Muscle layer of duodenum (tissue), 2 donors: Measurements from ENCODE around the gene SDC3.

Source experiments
- H3K27ac ChIP-seq: one replicate; pipeline ENCODE4 v1.7.0; 2013; ENCODE audit warnings: mild to moderate bottlenecking, low read length
- H3K27me3 ChIP-seq: one replicate; pipeline ENCODE4 v1.7.0; 2013; ENCODE audit warnings: low read depth, mild to moderate bottlenecking, control low read depth, low read length
- H3K36me3 ChIP-seq, 2 donors: one replicate each; pipeline ENCODE4 v1.7.0; 2013; ENCODE audit warnings: low read length in 2 of 2, control low read depth in 1 of 2, mild to moderate bottlenecking in 1 of 2; ENCODE audit not compliant: insufficient read depth in 2 of 2, control insufficient read depth in 1 of 2
- H3K4me1 ChIP-seq, 2 donors: one replicate each; pipeline ENCODE4 v1.7.0; 2013; ENCODE audit warnings: low read length in 2 of 2, mild to moderate bottlenecking in 2 of 2, control low read depth in 1 of 2, moderate library complexity in 1 of 2; ENCODE audit not compliant: insufficient read depth in 2 of 2, control insufficient read depth in 1 of 2
- H3K4me3 ChIP-seq, 2 donors: one replicate each; pipeline ENCODE4 v1.7.0; 2013; ENCODE audit warnings: low read length in 2 of 2, low read depth in 1 of 2, mild to moderate bottlenecking in 1 of 2
- H3K9me3 ChIP-seq, 2 donors: one replicate each; pipeline ENCODE4 v1.7.0; 2013; ENCODE audit warnings: low read length in 2 of 2, control low read depth in 1 of 2, mild to moderate bottlenecking in 1 of 2; ENCODE audit not compliant: control insufficient read depth in 1 of 2
- donor health status: healthy.

The SDC3 gene

GRCh38 chr1:30927448-30927847 is 18.9 kb upstream of the SDC3 start:
- H3K4me1 ChIP-seq: peaks cover 0 to 6% of the 10 kb centered on the region in 2 donors
- H3K36me3 ChIP-seq: no peaks in the 10 kb centered on the region
- H3K4me3 ChIP-seq: no peak overlapping the region
- no peaks in the 10 kb centered on the region for H3K27me3 ChIP-seq
- H3K9me3 ChIP-seq: no peaks in the 10 kb centered on the region
- H3K27ac ChIP-seq: no peak overlapping the region

GRCh38 chr1:30923597-30923996 is 15.0 kb upstream of the SDC3 start:
- H3K27me3 ChIP-seq: no peaks in the 10 kb centered on the region
- H3K4me3 ChIP-seq: no peak overlapping the region
- no peaks in the 10 kb centered on the region for H3K9me3 ChIP-seq
- H3K36me3 ChIP-seq: no peaks in the 10 kb centered on the region
- H3K4me1 ChIP-seq: no peaks in the 10 kb centered on the region
- H3K27ac ChIP-seq: no peak overlapping the region

DNA sequence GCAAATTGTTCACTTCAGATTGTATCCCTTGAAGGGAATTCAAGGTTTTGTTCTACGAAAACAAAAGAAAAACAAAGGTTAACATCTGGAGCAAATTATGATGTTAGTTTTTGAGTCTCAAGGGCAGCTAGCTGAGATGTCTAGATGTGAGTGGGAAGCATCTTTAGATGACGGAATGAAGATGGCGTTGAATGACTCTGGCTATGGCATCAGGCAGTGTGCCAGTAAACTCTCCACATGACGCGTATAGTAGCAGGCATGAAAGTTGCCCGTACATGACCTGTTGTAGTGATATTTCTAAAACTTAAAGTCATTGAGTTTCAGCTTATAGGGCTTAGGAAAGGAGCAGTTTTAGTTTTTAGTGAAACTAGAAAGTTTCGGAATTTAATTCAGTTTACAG is 12.3 kb upstream of the SDC3 start:
- Histone ChIP-seq H3K9me3 (no peaks in the 10 kb centered on the region), H3K27me3 (no peaks in the 10 kb centered on the region), H3K27ac (no peak overlapping the region)

GRCh38 chr1:30919025-30919881 is 10.7 kb upstream of the SDC3 start:
- H3K9me3 ChIP-seq: no peaks in the 10 kb centered on the region
- H3K4me1 ChIP-seq: no peaks in the 10 kb centered on the region
- H3K36me3 ChIP-seq: no peaks in the 10 kb centered on the region
- H3K27ac ChIP-seq: no peak overlapping the region
- no peaks in the 10 kb centered on the region for H3K27me3 ChIP-seq
- no peak overlapping the region for H3K4me3 ChIP-seq

More for the DNA sequence above, 12.3 kb upstream of the SDC3 start:
- no peaks in the 10 kb centered on the region for H3K4me1 ChIP-seq
- no peaks in the 10 kb centered on the region for H3K36me3 ChIP-seq
- no peak overlapping the region for H3K4me3 ChIP-seq

- Histone ChIP-seq H3K4me1 (peaks cover 0 to 2% of the 10 kb centered on the region in 2 donors), H3K4me3 (no peak overlapping the region), H3K27me3 (no peaks in the 10 kb centered on the region), H3K9me3 (no peaks in the 10 kb centered on the region), H3K27ac (no peak overlapping the region), H3K36me3 (no peaks in the 10 kb centered on the region)
Measured at GRCh38 chr1:30916296-30916695, 7.7 kb upstream of the SDC3 start.

DNA sequence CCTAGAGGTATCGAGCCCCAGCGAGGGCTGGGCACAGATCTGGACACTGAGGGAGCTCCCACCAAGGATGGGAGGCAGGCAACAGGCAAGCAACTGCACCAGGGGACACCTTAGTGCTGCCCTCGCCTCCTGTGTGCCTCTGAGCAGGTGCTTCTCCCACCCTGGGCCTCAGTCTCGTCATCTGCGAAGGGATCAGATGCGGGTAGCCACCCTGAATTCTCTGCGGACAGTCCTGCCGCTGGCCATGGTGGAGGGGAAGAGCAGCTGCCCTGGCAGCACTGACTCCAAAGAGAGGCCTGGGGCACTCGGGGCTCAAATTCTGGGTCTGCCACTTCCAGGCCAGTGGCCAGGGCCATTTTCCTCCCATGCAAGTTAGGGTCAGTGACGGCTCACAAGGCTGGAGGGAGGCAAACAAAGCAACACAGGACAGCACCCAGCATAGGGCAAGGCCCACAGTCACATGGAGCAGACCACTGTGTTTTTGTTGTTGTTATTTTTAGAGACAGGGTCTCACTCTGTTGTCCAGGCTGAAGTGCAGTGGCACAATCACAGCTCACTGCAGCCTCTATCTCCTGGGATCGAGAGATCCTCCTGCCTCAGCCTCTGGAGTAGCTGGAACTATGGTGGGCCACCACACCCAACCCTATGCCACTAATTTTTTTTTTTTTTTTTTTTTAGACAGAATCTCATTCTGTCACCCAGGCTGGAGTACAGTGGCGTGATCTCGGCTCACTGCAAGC is 7.1 kb upstream of the SDC3 start:
- Histone ChIP-seq H3K9me3 (no peaks in the 10 kb centered on the region), H3K27me3 (no peaks in the 10 kb centered on the region), H3K36me3 (no peaks in the 10 kb centered on the region), H3K4me1 (peaks cover under 1 to 6% of the 10 kb centered on the region in 2 donors), H3K27ac (no peak overlapping the region), H3K4me3 (no peak overlapping the region)

GRCh38 chr1:30914931-30915330 is 6.4 kb upstream of the SDC3 start:
- Histone ChIP-seq H3K9me3 (no peaks in the 10 kb centered on the region), H3K27ac (no peak overlapping the region), H3K27me3 (no peaks in the 10 kb centered on the region), H3K4me1 (peaks cover 6% of the 10 kb centered on the region in 2 donors), H3K4me3 (no peak overlapping the region), H3K36me3 (no peaks in the 10 kb centered on the region)

DNA sequence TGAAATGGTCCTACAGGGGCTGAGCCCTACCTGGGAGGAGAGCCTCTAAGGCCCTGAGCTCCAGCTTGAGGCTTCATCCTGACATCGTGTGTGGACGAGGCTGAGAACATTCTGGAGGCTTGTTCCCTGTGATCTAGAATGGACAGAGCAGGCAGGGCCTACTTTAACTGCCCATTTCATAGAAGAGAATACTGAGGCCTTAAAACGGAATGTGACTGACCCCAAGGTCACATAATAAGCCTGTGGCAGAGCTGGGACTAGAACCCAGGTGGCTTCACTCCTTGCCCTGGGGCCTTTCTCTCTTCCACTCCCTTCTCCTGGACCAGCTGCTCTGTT is 6.0 kb upstream of the SDC3 start:
- Histone ChIP-seq H3K36me3 (no peaks in the 10 kb centered on the region), H3K9me3 (no peaks in the 10 kb centered on the region), H3K27ac (no peak overlapping the region), H3K27me3 (no peaks in the 10 kb centered on the region), H3K4me1 (peaks cover 6% of the 10 kb centered on the region in 2 donors), H3K4me3 (no peak overlapping the region)

DNA sequence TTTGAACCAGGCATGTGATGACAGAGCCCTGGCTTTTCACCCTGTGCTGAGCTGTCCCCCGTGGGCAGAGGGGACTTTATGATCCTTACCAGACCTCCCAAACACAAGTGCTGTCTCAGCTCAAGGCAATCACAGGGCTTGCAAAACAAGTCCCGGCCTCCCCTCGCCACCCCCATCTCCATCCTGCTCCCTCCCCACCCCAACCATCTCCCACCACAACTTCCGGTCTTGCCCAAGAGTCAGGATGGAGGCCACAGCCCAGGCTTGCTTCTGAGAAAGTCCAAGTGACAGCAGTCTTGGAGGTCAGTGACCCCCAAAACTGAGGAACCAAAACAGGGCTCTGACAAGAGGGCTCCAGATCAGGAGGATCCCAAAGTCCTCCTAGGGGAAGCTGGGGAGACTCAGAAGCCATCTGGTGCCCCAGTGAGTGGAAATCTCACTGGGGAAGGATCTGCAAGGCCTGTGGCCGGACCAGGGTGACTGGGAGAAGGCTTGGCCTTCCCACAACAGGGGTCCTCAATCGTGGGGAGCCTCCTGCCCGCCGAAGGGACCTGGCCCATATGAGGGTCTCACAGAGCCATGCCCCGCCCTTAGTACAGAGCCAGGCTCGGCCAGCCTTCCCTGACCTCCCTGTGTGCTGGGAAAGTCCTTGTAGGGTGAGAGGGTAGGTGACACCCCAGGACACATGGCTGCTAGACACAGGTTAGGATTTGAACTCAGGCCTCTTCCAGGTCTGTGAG is 4.5 kb upstream of the SDC3 start:
- Histone ChIP-seq H3K27ac (no peak overlapping the region), H3K9me3 (no peaks in the 10 kb centered on the region), H3K36me3 (no peaks in the 10 kb centered on the region), H3K27me3 (no peaks in the 10 kb centered on the region), H3K4me1 (peaks cover 6 to 11% of the 10 kb centered on the region in 2 donors), H3K4me3 (no peak overlapping the region)

DNA sequence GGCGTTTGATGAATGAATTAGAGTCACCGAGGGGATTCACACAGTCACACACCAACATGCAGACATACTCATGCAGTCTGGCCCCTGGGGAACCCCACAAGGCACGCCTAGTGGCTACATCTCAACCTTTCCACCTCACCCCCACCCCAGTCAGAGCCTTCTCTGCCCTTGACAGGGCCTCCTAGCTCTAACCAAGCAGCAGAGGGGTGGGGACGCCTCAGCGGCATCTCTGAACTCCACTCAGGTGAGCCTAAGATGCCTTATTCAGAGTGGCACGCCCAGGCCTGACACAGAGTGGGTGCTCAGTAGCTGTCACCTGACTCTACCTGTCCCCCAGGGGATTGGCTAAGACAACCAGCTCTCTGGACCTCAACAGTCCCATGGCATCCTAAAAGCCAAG is 3.7 kb upstream of the SDC3 start:
- no peak overlapping the region for H3K27ac ChIP-seq
- H3K4me3 ChIP-seq: no peak overlapping the region
- no peaks in the 10 kb centered on the region for H3K36me3 ChIP-seq
- H3K4me1 ChIP-seq: peaks cover 6 to 15% of the 10 kb centered on the region in 2 donors
- H3K9me3 ChIP-seq: no peaks in the 10 kb centered on the region
- H3K27me3 ChIP-seq: peaks cover 2% of the 10 kb centered on the region
